ENCODE measurements around the gene GPR148. TPM values are rescaled to one million over a fixed set of nuclear protein-coding genes. Genes with fewer than 3 reads are reported as not detected.
"Not testable (repeated sequence)": the region's sequence is repeated elsewhere in the genome, so short reads cannot be mapped to it uniquely, and the experiment has no call there.

Gene GPR148, protein sequence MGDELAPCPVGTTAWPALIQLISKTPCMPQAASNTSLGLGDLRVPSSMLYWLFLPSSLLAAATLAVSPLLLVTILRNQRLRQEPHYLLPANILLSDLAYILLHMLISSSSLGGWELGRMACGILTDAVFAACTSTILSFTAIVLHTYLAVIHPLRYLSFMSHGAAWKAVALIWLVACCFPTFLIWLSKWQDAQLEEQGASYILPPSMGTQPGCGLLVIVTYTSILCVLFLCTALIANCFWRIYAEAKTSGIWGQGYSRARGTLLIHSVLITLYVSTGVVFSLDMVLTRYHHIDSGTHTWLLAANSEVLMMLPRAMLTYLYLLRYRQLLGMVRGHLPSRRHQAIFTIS
- total RNA-seq, result not detected
- long read RNA-seq, result 0 reads

DNA sequence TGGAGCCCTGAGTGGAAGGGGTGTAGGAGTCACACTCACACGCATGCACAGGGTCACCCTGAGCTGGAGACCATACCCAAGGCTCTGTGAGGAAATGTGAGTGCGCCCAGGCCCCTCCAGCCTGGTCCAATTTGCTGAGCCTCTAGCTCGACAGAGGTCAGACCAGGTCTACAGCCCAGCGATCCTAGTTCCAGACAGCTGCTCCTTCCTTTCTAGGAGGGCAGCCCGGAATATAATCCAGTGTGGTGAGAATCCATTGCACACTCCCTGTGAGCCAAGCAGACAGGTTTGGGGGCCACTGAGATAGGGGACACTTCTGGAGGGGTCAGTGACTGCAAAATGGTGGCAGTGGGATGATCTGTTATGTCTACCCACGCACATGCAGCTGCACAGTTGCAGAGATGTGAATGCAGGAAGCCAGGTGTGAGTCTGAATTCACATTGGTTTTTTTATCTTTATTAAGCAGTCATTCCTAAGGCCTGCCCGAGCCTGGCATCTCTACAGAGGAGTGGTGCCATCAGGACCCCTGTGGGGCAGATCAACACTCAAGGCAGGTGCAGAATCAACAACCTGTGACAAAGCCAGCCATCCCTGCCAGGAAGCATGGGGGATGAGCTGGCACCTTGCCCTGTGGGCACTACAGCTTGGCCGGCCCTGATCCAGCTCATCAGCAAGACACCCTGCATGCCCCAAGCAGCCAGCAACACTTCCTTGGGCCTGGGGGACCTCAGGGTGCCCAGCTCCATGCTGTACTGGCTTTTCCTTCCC lies at the start of gene GPR148:
Gene GPR148 (plus strand): TSS at position 522 of the 768 bp plus-strand sequence. CDS start 82 bp downstream, at position 604.
- intact Hi-C loops (cut with DNase I), result no loop called here
- DNase-seq (no peak), ATAC-seq (no peak)

- intact Hi-C loops (cut with DNase I); DNase-seq: not testable (repeated sequence)
- ATAC-seq, result peak in 1 of 2 donors; percentile 12
Measured at GRCh38 chr2:130692041-130692770, 36.7 kb upstream of the GPR148 start.

GRCh38 chr2:130693474-130693873 lies 35.4 kb upstream of the GPR148 start:
- ATAC-seq, result peak; percentile 75 to 86
- DNase-seq, result peak; percentile 50
- intact Hi-C loops (cut with DNase I), result not testable (repeated sequence)

DNA sequence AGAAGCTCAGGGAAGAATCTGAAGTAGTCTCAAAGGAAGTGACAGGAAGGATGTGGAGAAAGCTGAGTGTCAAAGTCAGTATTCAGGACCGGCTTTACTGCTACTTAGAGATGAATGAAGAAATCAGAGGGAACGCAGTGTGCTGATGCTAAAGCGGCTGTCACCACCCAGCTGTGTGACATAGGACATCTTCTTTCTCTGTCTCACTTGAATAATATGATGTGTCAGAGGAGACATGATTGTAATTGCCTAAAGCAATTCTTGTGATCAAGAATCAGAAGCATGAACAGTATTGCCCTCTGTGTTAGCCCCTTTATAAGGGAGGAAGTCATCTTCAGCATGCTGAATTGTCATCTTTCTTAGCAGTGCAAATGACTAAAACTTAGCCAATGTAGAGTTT lies 25.6 kb upstream of the GPR148 start:
- ATAC-seq; intact Hi-C loops (cut with DNase I); DNase-seq: not testable (repeated sequence)

GRCh38 chr2:130714795-130715194 lies 14.1 kb upstream of the GPR148 start:
- DNase-seq; intact Hi-C loops (cut with DNase I); ATAC-seq: not testable (repeated sequence)

DNA sequence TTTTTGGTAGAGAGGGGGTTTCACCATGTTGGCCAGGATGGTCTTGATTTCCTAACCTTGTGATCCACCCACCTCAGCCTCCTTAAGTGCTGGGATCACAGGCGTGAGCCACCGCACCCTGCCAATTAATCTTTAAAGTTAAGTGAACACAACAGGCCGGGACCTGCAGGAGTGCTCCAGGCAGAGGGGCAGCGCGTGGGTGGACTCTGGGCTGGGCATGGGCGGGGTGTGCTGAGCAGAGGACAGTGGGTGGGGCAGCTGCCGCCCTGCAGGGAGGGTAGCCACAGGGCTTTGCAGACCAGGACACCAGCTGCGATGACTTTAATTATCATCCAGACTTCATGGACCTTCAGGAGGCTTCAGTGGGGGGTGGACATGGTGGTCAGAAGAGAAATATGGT lies 8.8 kb upstream of the GPR148 start:
- no peak for DNase-seq
- ATAC-seq, result no peak
- intact Hi-C loops (cut with DNase I), result no loop called here

GRCh38 chr2:130720528-130720927 lies 8.3 kb upstream of the GPR148 start:
- ATAC-seq, result no peak
- DNase-seq, result no peak
- intact Hi-C loops (cut with DNase I), result no loop called here

- ATAC-seq (no peak), DNase-seq (no peak)
- intact Hi-C loops (cut with DNase I), result no loop called here
Measured at GRCh38 chr2:130724455-130724854, 4.4 kb upstream of the GPR148 start.

GRCh38 chr2:130726614-130727180 lies 2.2 kb upstream of the GPR148 start:
- ATAC-seq (peak in 1 of 2 donors; percentile 2), DNase-seq (no peak)
- intact Hi-C loops (cut with DNase I), result no loop called here

DNA sequence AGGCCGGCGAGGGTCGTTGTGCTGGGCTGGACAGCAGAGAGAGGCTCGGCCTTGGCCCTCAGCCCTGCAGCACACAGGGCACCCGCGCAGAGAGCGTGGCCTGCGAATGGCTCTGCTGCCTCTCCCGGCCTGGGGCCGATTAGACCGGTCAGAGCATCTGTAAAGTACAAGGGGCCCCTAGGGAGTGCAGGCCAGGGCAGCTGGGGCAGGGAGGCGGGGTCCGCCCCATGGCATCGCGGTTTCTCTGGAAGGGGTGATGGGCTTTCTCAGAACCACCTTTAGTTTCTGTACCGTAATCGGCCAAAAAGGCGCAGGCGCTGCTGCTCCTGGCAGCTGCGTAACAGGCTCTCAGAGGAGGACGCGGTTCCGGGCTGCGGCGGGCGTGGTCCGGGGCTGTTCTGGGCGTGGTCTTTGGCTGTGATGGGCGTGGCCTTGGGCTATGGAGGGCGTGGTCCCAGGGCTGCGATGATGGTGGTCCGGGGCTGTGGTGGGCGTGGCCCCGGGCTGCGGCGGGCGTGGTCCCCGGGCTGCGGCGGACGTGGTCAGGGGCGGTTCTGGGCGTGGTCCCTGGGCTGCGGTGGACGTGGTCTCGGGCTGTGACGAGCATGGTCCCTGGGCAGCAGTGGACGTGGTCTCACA lies 1.5 kb upstream of the GPR148 start:
- DNase-seq (peak; percentile 89), ATAC-seq (peak; percentile 98 to 99)
- intact Hi-C loops (cut with DNase I), result no loop called here

- DNase-seq, result no peak
Measured at GRCh38 chr2:130728007-130728454, 839 bp upstream of the GPR148 start.

GRCh38 chr2:130729322-130730299 lies 741 bp downstream of the GPR148 start:
- ATAC-seq (no peak), DNase-seq (no peak)
- intact Hi-C loops (cut with DNase I), result loop anchor here in 1 of 2 donors (5.0 kb wide), 1 partner anchor 53 kb away; no protein-coding TSS in a partner anchor

More at GRCh38 chr2:130728007-130728454, 839 bp upstream of the GPR148 start:
- peak; percentile 35 to 47 for ATAC-seq
- intact Hi-C loops (cut with DNase I), result no loop called here

- ATAC-seq, DNase-seq: not testable (repeated sequence)
- intact Hi-C loops (cut with DNase I), result loop anchor here in 1 of 2 donors (5.0 kb wide), 1 partner anchor 50 kb away; no protein-coding TSS in a partner anchor
Measured at GRCh38 chr2:130732257-130732656, 3.4 kb downstream of the GPR148 start.

DNA sequence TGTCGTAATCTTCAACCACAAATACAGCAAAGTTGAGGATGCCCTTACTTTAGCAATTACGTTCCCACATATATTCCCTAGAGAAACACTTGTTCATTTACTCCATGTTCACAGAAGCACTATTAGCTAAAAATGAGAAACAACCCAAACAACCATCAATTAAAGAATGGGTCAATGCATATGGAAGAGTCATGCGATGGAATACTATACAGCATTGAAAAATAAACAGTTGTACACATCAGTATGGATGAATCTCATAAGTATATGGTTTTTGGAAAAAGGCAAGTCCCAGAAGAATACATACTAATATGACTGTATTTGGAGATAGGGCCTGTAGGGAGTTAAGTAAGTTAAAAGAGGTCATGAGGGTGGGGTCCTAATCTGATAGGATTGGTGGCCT lies 6.3 kb downstream of the GPR148 start:
- ATAC-seq (no peak), DNase-seq (no peak)
- intact Hi-C loops (cut with DNase I), result no loop called here

DNA sequence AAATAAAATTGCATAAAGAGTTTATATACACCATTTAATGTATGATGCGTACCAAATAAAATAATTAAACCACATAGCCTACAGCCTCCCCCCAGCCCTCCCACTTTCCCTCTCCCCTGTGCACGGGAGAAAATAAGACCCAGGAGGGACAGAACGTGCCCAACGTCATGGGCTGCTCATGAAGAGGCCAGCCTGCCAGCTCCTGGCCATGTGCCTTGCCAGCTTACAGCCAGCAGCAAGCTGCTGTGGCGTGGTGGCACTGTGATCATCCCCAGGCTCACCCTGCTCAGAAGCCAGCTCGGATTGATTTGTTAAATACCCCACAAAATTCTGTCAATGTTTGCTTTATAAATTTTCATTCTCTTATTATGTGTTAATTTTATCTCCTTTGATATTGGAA lies 7.6 kb downstream of the GPR148 start:
- intact Hi-C loops (cut with DNase I), result no loop called here
- DNase-seq, result peak; percentile 70
- ATAC-seq, result peak; percentile 76 to 86

- DNase-seq (no peak), ATAC-seq (no peak)
- intact Hi-C loops (cut with DNase I), result no loop called here
Measured at GRCh38 chr2:130737592-130737991, 8.7 kb downstream of the GPR148 start.

GRCh38 chr2:130740671-130741070 lies 11.8 kb downstream of the GPR148 start:
- DNase-seq (no peak), ATAC-seq (no peak)
- intact Hi-C loops (cut with DNase I), result no loop called here

All from left cardiac atrium (tissue), 4 donors.